Measurements from ENCODE around the gene KANSL3. TPM values are rescaled to one million over a fixed set of nuclear protein-coding genes. Genes with fewer than 3 reads are reported as not detected.

Gene KANSL3
- total RNA-seq, 4 donors from 2014 or later = 13.5 to 73.0 (median 62.1) TPM

Other genes with a start within 250 kb of the KANSL3 start
- not detected for gene NEURL3, start 133.0 kb downstream of the KANSL3 start, total RNA-seq
- 10 to 100 TPM; 15.1 to 73.5 (median 36.3) TPM for gene ARID5A, start 101.6 kb downstream of the KANSL3 start, total RNA-seq
- gene FER1L5, start 4.5 kb upstream of the KANSL3 start, total RNA-seq = 1 to 10 TPM in 1 of 4 donors, under 1 TPM in 1, not detected in 2; 0.40 to 1.6 TPM
- 10 to 100 TPM; 13.8 to 51.2 (median 20.9) TPM for gene LMAN2L, start 101.8 kb upstream of the KANSL3 start, total RNA-seq
- 1 to 10 TPM in 3 of 4 donors, under 1 TPM in 1; 0.77 to 8.2 (median 4.7) TPM for gene CNNM4, start 122.6 kb upstream of the KANSL3 start, total RNA-seq
- gene CNNM3, start 178.0 kb upstream of the KANSL3 start, total RNA-seq = 10 to 100 TPM in 2 of 4 donors, 1 to 10 TPM in 2; 1.5 to 21.1 (median 11.2) TPM
- 10 to 100 TPM in 2 of 4 donors, 1 to 10 TPM in 2; 4.4 to 23.2 (median 8.6) TPM for gene ANKRD23, start 205.7 kb upstream of the KANSL3 start, total RNA-seq
- gene ANKRD39, start 219.7 kb upstream of the KANSL3 start, total RNA-seq = 100 to 1,000 TPM in 1 of 4 donors, 10 to 100 TPM in 2, 1 to 10 TPM in 1; 4.7 to 162 (median 16.9) TPM
- 100 to 1,000 TPM in 1 of 4 donors, 10 to 100 TPM in 3; 31.8 to 117 (median 61.7) TPM for gene SEMA4C, start 231.8 kb upstream of the KANSL3 start, total RNA-seq